ENCODE data around the gene KRT77.
"Not testable (repeated sequence)": the region's sequence is repeated elsewhere in the genome, so short reads cannot be mapped to it uniquely, and the experiment has no call there.

KRT77 gene

DNA sequence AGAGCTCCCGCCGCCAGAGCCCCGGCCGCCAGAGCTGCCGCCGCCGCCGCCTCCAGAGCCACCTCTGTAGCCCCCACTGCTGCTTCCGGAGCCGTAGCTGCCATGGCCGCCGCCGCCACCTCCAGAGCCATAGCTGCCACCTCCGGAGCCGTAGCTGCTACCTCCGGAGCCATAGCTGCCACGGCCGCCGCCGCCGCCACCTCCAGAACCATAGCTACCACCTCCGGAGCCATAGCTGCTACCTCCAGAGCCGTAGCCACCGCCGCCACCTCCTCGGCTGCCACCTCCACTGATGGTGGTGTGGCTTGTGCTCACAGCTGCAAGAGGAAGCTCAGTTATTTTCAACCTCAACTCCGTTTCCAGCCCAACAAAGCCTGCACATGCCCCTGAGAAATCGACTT lies 28.0 kb downstream of the KRT77 start:
- H3K4me3 ChIP-seq (ENCODE audit: low read depth, low read length) = no peak overlapping the region
- TF ChIP-seq, protein P1, sequence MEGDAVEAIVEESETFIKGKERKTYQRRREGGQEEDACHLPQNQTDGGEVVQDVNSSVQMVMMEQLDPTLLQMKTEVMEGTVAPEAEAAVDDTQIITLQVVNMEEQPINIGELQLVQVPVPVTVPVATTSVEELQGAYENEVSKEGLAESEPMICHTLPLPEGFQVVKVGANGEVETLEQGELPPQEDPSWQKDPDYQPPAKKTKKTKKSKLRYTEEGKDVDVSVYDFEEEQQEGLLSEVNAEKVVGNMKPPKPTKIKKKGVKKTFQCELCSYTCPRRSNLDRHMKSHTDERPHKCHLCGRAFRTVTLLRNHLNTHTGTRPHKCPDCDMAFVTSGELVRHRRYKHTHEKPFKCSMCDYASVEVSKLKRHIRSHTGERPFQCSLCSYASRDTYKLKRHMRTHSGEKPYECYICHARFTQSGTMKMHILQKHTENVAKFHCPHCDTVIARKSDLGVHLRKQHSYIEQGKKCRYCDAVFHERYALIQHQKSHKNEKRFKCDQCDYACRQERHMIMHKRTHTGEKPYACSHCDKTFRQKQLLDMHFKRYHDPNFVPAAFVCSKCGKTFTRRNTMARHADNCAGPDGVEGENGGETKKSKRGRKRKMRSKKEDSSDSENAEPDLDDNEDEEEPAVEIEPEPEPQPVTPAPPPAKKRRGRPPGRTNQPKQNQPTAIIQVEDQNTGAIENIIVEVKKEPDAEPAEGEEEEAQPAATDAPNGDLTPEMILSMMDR (IDR thresholded peaks at IDR 0.05; ENCODE audit: insufficient read depth, low read depth, low read length, missing control alignments) = no peak
- no peak for DNase-seq (ENCODE audit: low read depth)

DNA sequence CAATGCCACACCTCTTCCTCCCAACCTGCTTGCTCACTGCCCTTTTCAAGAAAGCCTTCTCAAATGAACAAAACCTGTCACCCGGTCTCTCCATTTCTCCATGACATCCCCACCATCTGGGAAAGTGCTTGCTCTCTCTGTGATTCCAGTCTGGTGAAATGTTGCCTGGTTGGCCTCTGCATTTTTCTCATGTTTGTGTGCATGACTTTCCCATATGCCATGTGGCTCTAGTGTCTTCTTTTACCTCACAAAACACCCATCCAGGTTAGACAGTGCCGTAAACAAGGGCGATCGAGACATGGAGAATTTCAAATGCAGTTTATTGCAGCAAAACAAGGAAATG lies 28.9 kb downstream of the KRT77 start:
- H3K4me3 ChIP-seq (ENCODE audit: low read depth, low read length) = no peak overlapping the region
- no peak for DNase-seq (ENCODE audit: low read depth)
- TF ChIP-seq, protein P1 (IDR thresholded peaks at IDR 0.05; ENCODE audit: insufficient read depth, low read depth, low read length, missing control alignments) = no peak

DNA sequence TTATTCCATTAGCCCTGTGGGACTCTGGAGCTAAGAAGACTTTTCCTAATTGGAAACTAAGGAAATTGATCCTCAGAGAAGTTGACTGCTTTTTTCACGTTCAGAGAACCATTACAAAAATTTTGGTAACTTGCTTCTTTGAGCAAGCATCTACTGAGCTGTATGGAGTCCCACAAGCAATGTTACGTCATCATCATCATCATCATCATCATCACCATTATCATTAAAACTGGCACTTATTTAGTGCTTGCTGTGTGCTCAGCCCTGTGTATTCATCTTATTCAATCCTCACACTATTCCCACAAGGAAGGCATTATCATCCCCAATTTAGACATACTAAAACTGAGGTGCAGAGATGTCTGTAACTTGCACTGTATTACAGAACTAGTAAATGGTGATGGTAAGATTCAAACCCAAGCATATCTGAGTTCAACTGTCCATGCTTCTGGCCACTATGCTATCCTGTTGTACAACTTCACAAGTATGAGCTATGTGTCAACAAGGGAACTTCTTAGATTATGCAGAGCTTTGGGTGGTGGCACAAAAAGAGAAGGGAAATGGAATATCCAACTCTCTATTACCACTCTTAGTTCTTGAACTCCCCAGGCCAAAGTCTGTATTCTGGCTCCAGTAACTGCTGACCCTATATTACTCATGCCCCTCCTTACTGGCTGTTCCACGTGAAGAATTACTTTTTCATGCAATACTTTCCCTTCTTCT lies 29.5 kb downstream of the KRT77 start:
- TF ChIP-seq, protein P1 (IDR thresholded peaks at IDR 0.05; ENCODE audit: insufficient read depth, low read depth, low read length, missing control alignments) = no peak
- H3K4me3 ChIP-seq (ENCODE audit: low read depth, low read length) = no peak overlapping the region
- no peak for DNase-seq (ENCODE audit: low read depth)

DNA sequence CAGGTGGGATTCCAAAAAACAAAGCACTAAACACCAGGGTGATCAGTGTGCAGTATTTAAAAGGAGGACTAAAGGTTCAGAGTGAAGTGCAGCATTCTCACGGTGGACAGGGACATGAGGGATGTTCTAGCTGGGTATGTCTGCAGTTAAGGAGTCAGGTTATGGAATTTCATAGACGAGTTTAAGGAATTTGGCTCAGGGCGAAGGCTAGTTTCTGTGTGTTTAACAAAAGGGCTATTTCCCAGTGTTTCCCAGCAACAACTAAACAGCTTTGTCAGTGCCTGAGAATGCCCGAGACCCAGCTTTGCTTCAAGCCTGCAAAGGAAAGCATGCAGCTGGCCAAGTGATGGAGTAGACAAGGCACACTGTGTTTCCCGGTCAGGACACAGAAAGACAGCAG lies 30.1 kb downstream of the KRT77 start:
- no peak overlapping the region for H3K4me3 ChIP-seq (ENCODE audit: low read depth, low read length)
- TF ChIP-seq, protein P1 (IDR thresholded peaks at IDR 0.05; ENCODE audit: insufficient read depth, low read depth, low read length, missing control alignments) = no peak
- DNase-seq (ENCODE audit: low read depth) = no peak

DNA sequence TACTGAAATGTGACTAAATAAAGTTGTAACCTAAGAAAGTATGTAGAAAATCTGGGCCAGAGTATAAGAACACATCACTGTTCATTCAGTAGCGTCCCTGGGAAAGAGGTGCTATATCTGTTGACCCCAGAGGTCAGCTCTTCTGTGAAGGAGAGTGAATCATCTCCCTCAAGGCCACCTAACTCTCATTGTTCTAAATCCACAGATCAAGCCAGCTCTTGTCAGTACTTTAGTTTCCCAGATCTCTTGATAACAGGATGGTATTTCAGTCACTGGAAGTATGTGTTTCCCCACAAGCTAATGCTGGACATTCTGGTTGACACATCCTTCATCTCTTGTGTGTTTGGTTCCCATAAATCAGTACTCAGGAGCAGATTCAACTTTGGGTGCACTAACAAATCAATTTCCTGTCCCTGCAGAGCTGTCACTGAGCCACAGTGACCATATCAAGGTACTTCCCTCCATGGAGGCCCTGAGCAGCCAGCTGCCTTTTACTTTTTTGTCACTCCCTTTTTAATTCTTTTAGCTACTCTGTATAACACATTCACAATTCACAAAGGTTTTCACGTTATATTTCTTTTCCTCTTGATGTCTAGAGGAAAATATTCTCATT lies 30.9 kb downstream of the KRT77 start:
- TF ChIP-seq, protein P1 (IDR thresholded peaks at IDR 0.05; ENCODE audit: insufficient read depth, low read depth, low read length, missing control alignments) = no peak
- DNase-seq (ENCODE audit: low read depth) = no peak
- H3K4me3 ChIP-seq (ENCODE audit: low read depth, low read length) = no peak overlapping the region

DNA sequence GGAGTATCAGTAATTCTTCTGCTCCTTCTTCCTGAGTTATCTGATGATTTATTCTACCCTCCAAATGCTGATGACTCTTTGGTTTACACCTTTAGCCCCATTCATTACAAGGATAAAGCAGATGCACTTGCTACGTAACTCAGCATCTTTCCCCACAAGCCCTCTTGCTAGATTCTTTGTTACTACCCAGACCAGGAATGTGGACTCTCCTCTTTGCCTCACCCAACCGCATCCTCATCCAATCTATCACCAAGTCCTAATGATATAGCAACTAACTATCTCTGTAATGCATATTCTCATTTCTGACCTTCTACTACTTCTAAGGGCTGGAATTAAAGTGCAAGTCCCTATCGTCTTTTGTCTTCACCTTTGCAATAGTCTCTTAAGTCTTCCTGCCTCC lies 32.4 kb downstream of the KRT77 start:
- TF ChIP-seq, protein P1 (IDR thresholded peaks at IDR 0.05; ENCODE audit: insufficient read depth, low read depth, low read length, missing control alignments) = no peak

DNA sequence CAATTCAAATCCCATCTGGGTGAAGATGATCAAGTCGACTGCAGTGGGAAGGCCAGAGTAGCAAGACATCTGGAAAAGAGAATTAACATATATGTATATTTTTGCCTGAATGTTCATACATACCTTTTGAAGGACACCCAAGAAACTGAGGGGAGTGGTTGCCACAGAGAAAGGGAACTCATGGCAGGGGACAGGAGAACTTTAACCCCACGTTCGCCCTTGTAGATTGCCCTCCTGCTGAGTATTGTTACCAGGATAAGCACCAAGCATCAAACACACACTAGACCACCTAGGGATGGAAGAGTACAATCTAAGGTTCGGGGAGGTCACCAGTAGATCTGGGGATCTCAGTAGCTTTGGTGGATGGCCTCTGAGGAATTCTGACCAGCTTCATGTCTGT lies 32.8 kb downstream of the KRT77 start:
- H3K4me3 ChIP-seq (ENCODE audit: low read depth, low read length) = no peak overlapping the region
- TF ChIP-seq, protein P1 (IDR thresholded peaks at IDR 0.05; ENCODE audit: insufficient read depth, low read depth, low read length, missing control alignments) = no peak
- DNase-seq (ENCODE audit: low read depth) = no peak

More for the DNA sequence above, 32.4 kb downstream of the KRT77 start:
- no peak overlapping the region for H3K4me3 ChIP-seq (ENCODE audit: low read depth, low read length)
- no peak for DNase-seq (ENCODE audit: low read depth)

DNA sequence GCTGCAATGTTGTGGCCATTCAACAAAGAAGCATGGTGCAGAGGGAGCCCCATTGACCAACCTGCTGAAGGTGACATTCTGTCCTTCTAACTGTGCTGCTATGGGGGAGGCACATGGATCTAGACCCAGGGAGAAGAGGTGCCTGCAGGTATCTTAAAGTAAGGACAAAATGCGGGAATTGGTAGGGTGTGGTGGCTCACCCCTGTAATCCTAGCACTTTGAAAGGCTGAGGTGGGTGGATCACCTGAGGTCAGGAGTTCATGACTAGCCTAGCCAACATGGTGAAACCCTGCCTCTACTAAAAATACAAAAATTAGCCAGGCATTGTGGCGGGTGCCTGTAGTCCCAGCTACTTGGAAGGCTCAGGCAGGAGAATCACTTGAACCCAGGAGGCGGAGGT lies 33.4 kb downstream of the KRT77 start:
- not testable (repeated sequence) for DNase-seq (ENCODE audit: low read depth); H3K4me3 ChIP-seq (ENCODE audit: low read depth, low read length)
